HG02759 (cell line): Measurements from ENCODE around the gene GABPB1.
A peak's percentile ranks its signal among the peaks of the same experiment; 100 is the strongest.

Source experiments
- ATAC-seq: cut with Tn5 transposase; IDR thresholded peaks from one replicate; pipeline ENCODE4 v1.9.1; 2021; ENCODE audit warnings: mild to moderate bottlenecking, moderate library complexity; ENCODE audit not compliant: unreplicated experiment

Gene GABPB1

GRCh38 chr15:50247819-50248655 lies 107.0 kb downstream of the GABPB1 start:
- peak; percentile 99 for ATAC-seq

GRCh38 chr15:50246631-50247030 lies 108.4 kb downstream of the GABPB1 start:
- no peak for ATAC-seq

- ATAC-seq = no peak
Observed at GRCh38 chr15:50244959-50245624, 109.9 kb downstream of the GABPB1 start.

- no peak for ATAC-seq
Observed at GRCh38 chr15:50244153-50244552, 110.8 kb downstream of the GABPB1 start.

- ATAC-seq = no peak
Observed at GRCh38 chr15:50241684-50242450, 113.1 kb downstream of the GABPB1 start.

GRCh38 chr15:50238255-50238654 lies 116.7 kb downstream of the GABPB1 start:
- ATAC-seq = no peak

- no peak for ATAC-seq
Observed at GRCh38 chr15:50236433-50236832, 118.6 kb downstream of the GABPB1 start.

- ATAC-seq = no peak
Observed at GRCh38 chr15:50235794-50236193, 119.2 kb downstream of the GABPB1 start.

- ATAC-seq = no peak
Observed at GRCh38 chr15:50234764-50235163, 120.2 kb downstream of the GABPB1 start.

- ATAC-seq = no peak
Observed at GRCh38 chr15:50233192-50233736, 121.7 kb downstream of the GABPB1 start.

GRCh38 chr15:50232791-50233190 lies 122.2 kb downstream of the GABPB1 start:
- ATAC-seq = no peak

- ATAC-seq = no peak
Observed at GRCh38 chr15:50231761-50232160, 123.2 kb downstream of the GABPB1 start.

GRCh38 chr15:50229336-50229735 lies 125.7 kb downstream of the GABPB1 start:
- no peak for ATAC-seq

GRCh38 chr15:50228866-50229265 lies 126.1 kb downstream of the GABPB1 start:
- no peak for ATAC-seq

- ATAC-seq = no peak
Observed at GRCh38 chr15:50227076-50227475, 127.9 kb downstream of the GABPB1 start.

- no peak for ATAC-seq
Observed at GRCh38 chr15:50225938-50226337, 129.1 kb downstream of the GABPB1 start.
